Measurements from ENCODE around the gene RUNX1.

Gene RUNX1

GRCh38 chr21:34922479-34922878, 126.6 kb downstream of the RUNX1 start:
- H3K27me3 Mint-ChIP-seq, result no peaks in the 10 kb centered on the region
- H3K4me3 Mint-ChIP-seq, result no peak overlapping the region

GRCh38 chr21:34921151-34921550, 128.0 kb downstream of the RUNX1 start:
- Mint-ChIP-seq H3K4me3 (no peak overlapping the region), H3K27me3 (no peaks in the 10 kb centered on the region), H3K4me1 (peaks cover 3% of the 10 kb centered on the region), H3K27ac (no peak overlapping the region), H3K36me3 (peaks cover 29% of the 10 kb centered on the region), H3K9me3 (peaks cover 2% of the 10 kb centered on the region)
- CTCF ChIA-PET, result no interaction called here
- no peak for DNase-seq

More at GRCh38 chr21:34922479-34922878, 126.6 kb downstream of the RUNX1 start:
- DNase-seq, result no peak
- Mint-ChIP-seq H3K9me3 (peaks cover 2% of the 10 kb centered on the region), H3K36me3 (peaks cover 26% of the 10 kb centered on the region), H3K27ac (no peak overlapping the region), H3K4me1 (peaks cover 7% of the 10 kb centered on the region)
- CTCF ChIA-PET, result no interaction called here

- Mint-ChIP-seq H3K36me3 (peaks cover 21% of the 10 kb centered on the region), H3K27me3 (no peaks in the 10 kb centered on the region), H3K27ac (no peak overlapping the region), H3K9me3 (no peaks in the 10 kb centered on the region), H3K4me3 (no peak overlapping the region), H3K4me1 (peaks cover 3% of the 10 kb centered on the region)
- DNase-seq, result no peak
- CTCF ChIA-PET, result no interaction called here
These were observed 129.7 kb downstream of the RUNX1 start for GRCh38 chr21:34919406-34919805.

- Mint-ChIP-seq H3K36me3 (peaks cover 12% of the 10 kb centered on the region), H3K27me3 (no peaks in the 10 kb centered on the region), H3K27ac (no peak overlapping the region), H3K4me3 (no peak overlapping the region), H3K4me1 (peaks cover 6% of the 10 kb centered on the region), H3K9me3 (no peaks in the 10 kb centered on the region)
- no peak for DNase-seq
- CTCF ChIA-PET, result no interaction called here
These were observed 132.7 kb downstream of the RUNX1 start for GRCh38 chr21:34916446-34916845.

- Mint-ChIP-seq H3K27me3 (no peaks in the 10 kb centered on the region), H3K36me3 (peaks cover 10% of the 10 kb centered on the region), H3K27ac (no peak overlapping the region), H3K4me3 (no peak overlapping the region), H3K4me1 (peaks cover 7% of the 10 kb centered on the region), H3K9me3 (no peaks in the 10 kb centered on the region)
- DNase-seq, result no peak
- CTCF ChIA-PET, result no interaction called here
These were observed 133.7 kb downstream of the RUNX1 start for GRCh38 chr21:34915364-34915841.

GRCh38 chr21:34914239-34914638, 134.9 kb downstream of the RUNX1 start:
- no peak for DNase-seq
- Mint-ChIP-seq H3K36me3 (peaks cover 13% of the 10 kb centered on the region), H3K4me1 (peaks cover 13% of the 10 kb centered on the region), H3K27ac (no peak overlapping the region), H3K9me3 (no peaks in the 10 kb centered on the region), H3K4me3 (no peak overlapping the region), H3K27me3 (no peaks in the 10 kb centered on the region)
- CTCF ChIA-PET, result no interaction called here

GRCh38 chr21:34913811-34914210, 135.3 kb downstream of the RUNX1 start:
- no peak overlapping the region for H3K4me3 Mint-ChIP-seq
- no peak for DNase-seq
- CTCF ChIA-PET, result interaction anchor here (1.2 kb wide), 1 partner anchor 487 kb away, joined by 3 read pairs; no protein-coding TSS in a partner anchor
- no peak overlapping the region for H3K27ac Mint-ChIP-seq
- peaks cover 13% of the 10 kb centered on the region for H3K36me3 Mint-ChIP-seq
- peaks cover 18% of the 10 kb centered on the region for H3K4me1 Mint-ChIP-seq
- no peaks in the 10 kb centered on the region for H3K9me3 Mint-ChIP-seq
- no peaks in the 10 kb centered on the region for H3K27me3 Mint-ChIP-seq

- peaks cover 14% of the 10 kb centered on the region for H3K36me3 Mint-ChIP-seq
- no peak overlapping the region for H3K27ac Mint-ChIP-seq
- no peaks in the 10 kb centered on the region for H3K27me3 Mint-ChIP-seq
- H3K9me3 Mint-ChIP-seq, result no peaks in the 10 kb centered on the region
- no peak for DNase-seq
- peaks cover 27% of the 10 kb centered on the region for H3K4me1 Mint-ChIP-seq
- no peak overlapping the region for H3K4me3 Mint-ChIP-seq
- CTCF ChIA-PET, result interaction anchor here (1.2 kb wide), 1 partner anchor 488 kb away, joined by 3 read pairs; no protein-coding TSS in a partner anchor
These were observed 136.8 kb downstream of the RUNX1 start for GRCh38 chr21:34912022-34912945.

- Mint-ChIP-seq H3K27ac (no peak overlapping the region), H3K9me3 (no peaks in the 10 kb centered on the region), H3K4me1 (peaks cover 27% of the 10 kb centered on the region), H3K4me3 (no peak overlapping the region), H3K36me3 (peaks cover 13% of the 10 kb centered on the region), H3K27me3 (no peaks in the 10 kb centered on the region)
- CTCF ChIA-PET, result no interaction called here
- DNase-seq, result no peak
These were observed 137.7 kb downstream of the RUNX1 start for GRCh38 chr21:34911360-34911759.

- Mint-ChIP-seq H3K36me3 (peaks cover 13% of the 10 kb centered on the region), H3K4me3 (no peak overlapping the region), H3K4me1 (peaks cover 27% of the 10 kb centered on the region), H3K27me3 (no peaks in the 10 kb centered on the region), H3K27ac (no peak overlapping the region), H3K9me3 (no peaks in the 10 kb centered on the region)
- no peak for DNase-seq
- CTCF ChIA-PET, result no interaction called here
These were observed 138.7 kb downstream of the RUNX1 start for GRCh38 chr21:34910396-34910795.

- Mint-ChIP-seq H3K27ac (no peak overlapping the region), H3K9me3 (no peaks in the 10 kb centered on the region), H3K4me1 (peaks cover 27% of the 10 kb centered on the region), H3K36me3 (peaks cover 11% of the 10 kb centered on the region), H3K4me3 (no peak overlapping the region), H3K27me3 (no peaks in the 10 kb centered on the region)
- DNase-seq, result no peak
- CTCF ChIA-PET, result interaction anchor here (0.9 kb wide), 1 partner anchor 139 kb away, joined by 3 read pairs; no protein-coding TSS in a partner anchor
These were observed 139.4 kb downstream of the RUNX1 start for GRCh38 chr21:34909492-34910292.

GRCh38 chr21:34908419-34909055, 140.6 kb downstream of the RUNX1 start:
- no peak for DNase-seq
- Mint-ChIP-seq H3K9me3 (no peaks in the 10 kb centered on the region), H3K4me3 (no peak overlapping the region), H3K27ac (no peak overlapping the region), H3K27me3 (no peaks in the 10 kb centered on the region), H3K4me1 (peaks cover 27% of the 10 kb centered on the region), H3K36me3 (peaks cover 11% of the 10 kb centered on the region)
- CTCF ChIA-PET, result no interaction called here

GRCh38 chr21:34907461-34908418, 141.4 kb downstream of the RUNX1 start:
- CTCF ChIA-PET, result no interaction called here
- H3K4me1 Mint-ChIP-seq, result peaks cover 27% of the 10 kb centered on the region
- DNase-seq, result no peak
- H3K27me3 Mint-ChIP-seq, result no peaks in the 10 kb centered on the region
- H3K27ac Mint-ChIP-seq, result no peak overlapping the region
- peaks cover 11% of the 10 kb centered on the region for H3K36me3 Mint-ChIP-seq
- no peaks in the 10 kb centered on the region for H3K9me3 Mint-ChIP-seq
- no peak overlapping the region for H3K4me3 Mint-ChIP-seq

Measured in activated naive CD4-positive, alpha-beta T cell treated with anti-CD3 and anti-CD28 coated beads, Interleukin-2, amount 10 ng/mL, durations not matched to agents 7 days and 5 days (primary cell).